Mesendoderm (in vitro differentiated cells): Measurements from ENCODE around the gene SLC50A1. TPM values are rescaled to one million over a fixed set of nuclear protein-coding genes. Genes with fewer than 3 reads are reported as not detected.

Experiments
- DNase-seq: peaks from one replicate; pipeline ENCODE4 v3.0.0; 2013
- H2AK5ac ChIP-seq: 2 replicates; pipeline ENCODE4 v1.6.1; 2013; ENCODE audit warnings: low read length, inconsistent platforms
- H2BK120ac ChIP-seq: 2 replicates; pipeline ENCODE4 v1.6.1; 2013; ENCODE audit warnings: low read depth, mild to moderate bottlenecking, low read length, moderate library complexity, mixed read lengths
- H2BK15ac ChIP-seq: replicated peaks from 2 replicates; pipeline ENCODE4 v1.6.1; 2013; ENCODE audit warnings: low read depth, mild to moderate bottlenecking, moderate library complexity
- H2BK5ac ChIP-seq: 2 replicates; pipeline ENCODE4 v1.6.1; 2013; ENCODE audit warnings: low read length, inconsistent platforms
- H3K18ac ChIP-seq: 2 replicates; pipeline ENCODE4 v1.6.1; 2013; ENCODE audit warnings: mild to moderate bottlenecking, low read length, mixed read lengths
- H3K23ac ChIP-seq: one replicate; pipeline ENCODE4 v1.6.1; 2013; ENCODE audit warnings: low read length
- H3K27ac ChIP-seq: 2 replicates; pipeline ENCODE4 v1.5.1; 2013; ENCODE audit warnings: low read depth, mild to moderate bottlenecking, inconsistent platforms, low read length, moderate library complexity
- H3K27me3 ChIP-seq: 2 replicates; pipeline ENCODE4 v1.6.1; 2013; ENCODE audit warnings: low read length, control low read depth, mild to moderate bottlenecking, inconsistent platforms; ENCODE audit not compliant: insufficient read depth, poor library complexity
- H3K36me3 ChIP-seq: 2 replicates; pipeline ENCODE4 v1.6.1; 2013; ENCODE audit warnings: low read length, inconsistent platforms; ENCODE audit not compliant: control insufficient read depth, insufficient read depth
- H3K4ac ChIP-seq: one replicate; pipeline ENCODE4 v1.6.1; 2013; ENCODE audit warnings: low read depth, mild to moderate bottlenecking, low read length, moderate library complexity
- H3K4me1 ChIP-seq: 2 replicates; pipeline ENCODE4 v1.6.1; 2013; ENCODE audit warnings: low read depth, low read length, inconsistent platforms; ENCODE audit not compliant: control insufficient read depth
- H3K4me2 ChIP-seq: 2 replicates; pipeline ENCODE4 v1.6.1; 2013; ENCODE audit warnings: low read length
- H3K4me3 ChIP-seq: 2 replicates; pipeline ENCODE4 v1.5.1; 2013; ENCODE audit warnings: mild to moderate bottlenecking, low read length
- H3K56ac ChIP-seq: one replicate; pipeline ENCODE4 v1.6.1; 2013; ENCODE audit warnings: low read length
- H3K79me1 ChIP-seq: 2 replicates; pipeline ENCODE4 v1.6.1; 2013; ENCODE audit warnings: low read length, inconsistent platforms
- H3K79me2 ChIP-seq: 2 replicates; pipeline ENCODE4 v1.6.1; 2013; ENCODE audit warnings: mild to moderate bottlenecking, low read length; ENCODE audit not compliant: control insufficient read depth, insufficient read depth
- H3K9ac ChIP-seq: 2 replicates; pipeline ENCODE4 v1.6.1; 2013; ENCODE audit warnings: low read length, inconsistent platforms
- H4K5ac ChIP-seq: one replicate; pipeline ENCODE4 v1.6.1; 2013; ENCODE audit warnings: low read length
- H4K8ac ChIP-seq: one replicate; pipeline ENCODE4 v1.6.1; 2013; ENCODE audit warnings: low read depth, mild to moderate bottlenecking, control low read depth, low read length, moderate library complexity
- WGBS: extraction: QIAGEN DNeasy Blood & Tissue Kit; methylation state at CpG from one replicate; pipeline ENCODE4 v1.1.7; 2013; ENCODE audit warnings: low lambda C conversion rate, missing lambda C conversion rate; ENCODE audit not compliant: insufficient coverage; ENCODE audit errors: extremely low coverage; 5-methylcytosine and 5-hydroxymethylcytosine counted together
- small RNA-seq: library from polyadenylated mRNA; stranded (forward); fragments of <200 nt; extraction: miRNeasy Mini kit (QIAGEN cat#:217004); gene quantifications from one replicate; pipeline ENCODE3, GENCODE V24; 2013; ENCODE audit not compliant: insufficient read depth

Gene SLC50A1

DNA sequence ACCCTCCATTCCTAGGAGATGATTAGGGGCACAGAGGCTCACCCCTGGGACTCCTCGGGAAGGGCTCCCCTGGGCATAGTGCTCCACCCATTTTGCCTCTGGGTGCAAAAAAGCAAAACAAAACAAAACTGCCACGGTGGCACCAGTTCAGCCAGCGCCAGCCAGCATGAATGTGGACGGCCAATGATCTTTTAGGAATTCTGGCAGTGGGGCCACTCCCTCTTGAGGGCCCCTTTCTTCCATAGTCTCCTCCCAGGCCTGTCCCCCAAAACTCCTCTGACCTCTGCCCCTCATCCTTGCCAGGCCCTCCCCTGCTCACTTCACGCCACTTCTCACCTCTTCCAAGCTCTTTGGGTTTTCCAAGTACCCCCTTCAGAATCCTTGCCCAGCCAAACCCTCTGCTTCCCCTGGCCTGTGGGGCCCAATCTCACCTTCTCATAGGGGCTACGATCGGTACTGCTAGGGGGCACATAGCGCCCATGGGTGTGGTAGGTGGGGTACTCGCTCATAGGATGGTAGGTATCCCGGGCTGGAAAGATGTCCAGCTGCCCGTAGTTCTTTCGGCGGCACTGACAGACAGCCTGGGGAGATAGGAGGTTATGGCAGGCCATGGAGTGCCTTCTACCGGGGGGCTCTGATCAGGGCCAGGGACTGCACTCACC, 51.3 kb downstream of the SLC50A1 start:
- Histone ChIP-seq H3K27ac (no peak overlapping the region), H3K79me2 (no peaks in the 10 kb centered on the region), H3K23ac (no peak overlapping the region), H3K27me3 (no peaks in the 10 kb centered on the region), H3K9ac (no peak overlapping the region), H3K56ac (no peak overlapping the region), H3K4ac (no peak overlapping the region), H2BK120ac (no peak overlapping the region), H3K18ac (no peak overlapping the region), H3K79me1 (no peaks in the 10 kb centered on the region), H2BK5ac (no peak overlapping the region), H2BK15ac (no peak overlapping the region), H3K4me1 (no peaks in the 10 kb centered on the region), H2AK5ac (no peak overlapping the region), H3K36me3 (no peaks in the 10 kb centered on the region), H4K5ac (no peak overlapping the region), H4K8ac (no peak overlapping the region), H3K4me2 (no peak overlapping the region), H3K4me3 (no peak overlapping the region)
- no peak for DNase-seq
- WGBS: no CpG with 5 or more reads among the region's 14 CpGs

DNA sequence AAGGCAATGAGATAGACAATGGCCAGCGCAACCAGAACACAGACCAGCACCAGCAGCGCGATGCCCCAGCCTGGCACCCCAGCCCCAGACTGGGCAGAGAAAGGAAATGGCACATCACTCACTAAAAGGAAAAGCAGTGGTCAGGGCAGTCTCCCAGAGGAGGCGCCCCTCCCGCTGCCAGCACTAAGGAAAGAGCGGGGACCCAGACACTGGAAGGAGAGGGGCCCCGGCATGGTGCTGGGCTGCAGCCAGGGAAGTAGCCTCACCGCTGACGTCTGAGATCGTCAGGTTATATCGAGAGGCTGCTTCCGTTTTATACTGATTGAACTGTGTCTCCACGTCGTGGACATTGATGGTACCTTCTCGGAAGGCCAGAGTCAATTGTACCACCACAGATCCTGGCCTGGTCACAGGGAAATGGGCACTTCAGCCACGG, 51.8 kb downstream of the SLC50A1 start:
- Histone ChIP-seq H2BK15ac (no peak overlapping the region), H3K4me3 (no peak overlapping the region), H3K79me2 (no peaks in the 10 kb centered on the region), H3K9ac (no peak overlapping the region), H3K4ac (no peak overlapping the region), H2BK5ac (no peak overlapping the region), H3K27me3 (no peaks in the 10 kb centered on the region), H3K4me1 (no peaks in the 10 kb centered on the region), H3K4me2 (no peak overlapping the region), H3K36me3 (no peaks in the 10 kb centered on the region), H3K18ac (no peak overlapping the region), H2BK120ac (no peak overlapping the region), H4K5ac (no peak overlapping the region), H3K56ac (no peak overlapping the region), H4K8ac (no peak overlapping the region), H3K79me1 (no peaks in the 10 kb centered on the region), H3K23ac (no peak overlapping the region), H2AK5ac (no peak overlapping the region), H3K27ac (no peak overlapping the region)
- DNase-seq: no peak
- no CpG with 5 or more reads among the region's 16 CpGs for WGBS

DNA sequence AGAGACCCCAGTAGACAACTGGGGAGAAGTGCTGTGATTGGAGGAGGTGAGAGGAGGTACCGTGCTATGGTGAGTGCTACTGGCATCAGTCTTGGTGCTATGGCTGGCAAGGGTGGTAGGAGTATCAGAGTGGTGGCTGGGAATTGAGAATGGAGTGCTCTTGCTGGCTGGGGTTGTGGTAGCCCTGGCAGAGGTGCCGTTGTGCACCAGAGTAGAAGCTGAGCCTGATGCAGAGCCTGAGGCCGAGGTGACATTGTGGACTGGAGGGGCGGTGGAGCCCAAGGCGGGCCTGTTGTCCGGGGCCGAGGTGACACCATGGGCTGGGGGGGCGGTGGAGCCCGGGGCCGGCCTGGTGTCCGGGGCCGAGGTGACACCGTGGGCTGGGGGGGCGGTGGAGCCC, 52.6 kb downstream of the SLC50A1 start:
- H3K27me3 ChIP-seq: no peaks in the 10 kb centered on the region
- DNase-seq: no peak
- WGBS: no CpG with 5 or more reads among the region's 14 CpGs
- no peaks in the 10 kb centered on the region for H3K79me1 ChIP-seq
- H3K4ac ChIP-seq: no peak overlapping the region
- H4K5ac ChIP-seq: no peak overlapping the region
- no peak overlapping the region for H3K4me2 ChIP-seq
- H2BK15ac ChIP-seq: no peak overlapping the region
- no peaks in the 10 kb centered on the region for H3K36me3 ChIP-seq
- no peak overlapping the region for H3K4me3 ChIP-seq
- H3K27ac ChIP-seq: no peak overlapping the region
- no peak overlapping the region for H3K18ac ChIP-seq
- no peak overlapping the region for H3K23ac ChIP-seq
- H3K9ac ChIP-seq: no peak overlapping the region
- H2BK120ac ChIP-seq: no peak overlapping the region
- H3K79me2 ChIP-seq: no peaks in the 10 kb centered on the region
- H3K4me1 ChIP-seq: no peaks in the 10 kb centered on the region
- no peak overlapping the region for H2BK5ac ChIP-seq
- H2AK5ac ChIP-seq: no peak overlapping the region
- H4K8ac ChIP-seq: no peak overlapping the region
- no peak overlapping the region for H3K56ac ChIP-seq

Small RNA genes within 50 kb of the gene (small RNA-seq; reads per million reads assigned to genes)
- gene HMGN2P18: not detected
- gene RF00019: not detected
